Measurements from ENCODE around the gene APLF. TPM values are rescaled to one million over a fixed set of nuclear protein-coding genes. Genes with fewer than 3 reads are reported as not detected.
"Not testable (repeated sequence)": the region's sequence is repeated elsewhere in the genome, so short reads cannot be mapped to it uniquely, and the experiment has no call there.

The APLF gene
- total and polyA plus RNA-seq, 2 donors from 2014 or later = 0.95 to 5.9 TPM

- H3K27ac ChIP-seq (ENCODE audit: low read depth in 2 of 2, low read length in 2 of 2) = peak overlapping the region in 1 of 2 donors; percentile 14
- H3K4me3 ChIP-seq (ENCODE audit: low read length in 3 of 3) = peak overlapping the region in 2 of 3 donors; percentile 44 to 69
Measured at GRCh38 chr2:68594674-68595492, 127.5 kb downstream of the APLF start.

GRCh38 chr2:68595493-68595785, 128.1 kb downstream of the APLF start:
- DNase-seq; FAIRE-seq; H3K27me3 ChIP-seq (ENCODE audit: control insufficient read depth, insufficient read depth, low read length); H3K9me3 ChIP-seq (ENCODE audit: control insufficient read depth in 2 of 3, insufficient read depth in 1 of 3, low read length in 3 of 3); H3K36me3 ChIP-seq (ENCODE audit: control insufficient read depth in 2 of 3, insufficient read depth in 3 of 3, low read length in 3 of 3); H3K27ac ChIP-seq (ENCODE audit: low read depth in 2 of 2, low read length in 2 of 2); H3K9ac ChIP-seq (ENCODE audit: low read length in 3 of 3); H3K4me3 ChIP-seq (ENCODE audit: low read length in 3 of 3); H3K4me1 ChIP-seq (ENCODE audit: control insufficient read depth in 2 of 3, insufficient read depth in 2 of 3, low read depth in 1 of 3, low read length in 3 of 3); intact Hi-C loops (cut with DNase I): not testable (repeated sequence)

More at GRCh38 chr2:68594674-68595492, 127.5 kb downstream of the APLF start:
- Histone ChIP-seq H3K9ac (ENCODE audit: low read length in 3 of 3) (no peak overlapping the region), H3K27me3 (ENCODE audit: control insufficient read depth, insufficient read depth, low read length) (no peaks in the 10 kb centered on the region), H3K9me3 (ENCODE audit: control insufficient read depth in 2 of 3, insufficient read depth in 1 of 3, low read length in 3 of 3) (no peaks in the 10 kb centered on the region), H3K4me1 (ENCODE audit: control insufficient read depth in 2 of 3, insufficient read depth in 2 of 3, low read depth in 1 of 3, low read length in 3 of 3) (peaks cover 0 to 4% (median 0%) of the 10 kb centered on the region in 3 donors), H3K36me3 (ENCODE audit: control insufficient read depth in 2 of 3, insufficient read depth in 3 of 3, low read length in 3 of 3) (no peaks in the 10 kb centered on the region)
- peak; percentile 71 for TF ChIP-seq CTCF (IDR thresholded peaks at IDR 0.05; ENCODE audit: borderline replicate concordance, extremely low read depth, insufficient read depth)
- intact Hi-C loops (cut with DNase I) = no loop called here
- peak; percentile 50 for FAIRE-seq
- peak in 3 of 5 donors; percentile 29 to 43 (median 41) for DNase-seq

- intact Hi-C loops (cut with DNase I); H3K4me1 ChIP-seq (ENCODE audit: control insufficient read depth in 2 of 3, insufficient read depth in 2 of 3, low read depth in 1 of 3, low read length in 3 of 3); DNase-seq; H3K4me3 ChIP-seq (ENCODE audit: low read length in 3 of 3); FAIRE-seq; H3K36me3 ChIP-seq (ENCODE audit: control insufficient read depth in 2 of 3, insufficient read depth in 3 of 3, low read length in 3 of 3); H3K9me3 ChIP-seq (ENCODE audit: control insufficient read depth in 2 of 3, insufficient read depth in 1 of 3, low read length in 3 of 3); H3K27ac ChIP-seq (ENCODE audit: low read depth in 2 of 2, low read length in 2 of 2); H3K9ac ChIP-seq (ENCODE audit: low read length in 3 of 3); H3K27me3 ChIP-seq (ENCODE audit: control insufficient read depth, insufficient read depth, low read length): not testable (repeated sequence)
Measured at GRCh38 chr2:68600495-68600894, 133.1 kb downstream of the APLF start.

GRCh38 chr2:68603059-68603458, 135.7 kb downstream of the APLF start:
- H3K4me3 ChIP-seq (ENCODE audit: low read length in 3 of 3) = no peak overlapping the region
- no peak for TF ChIP-seq CTCF (IDR thresholded peaks at IDR 0.05; ENCODE audit: borderline replicate concordance, extremely low read depth, insufficient read depth)
- no peak for DNase-seq
- no peaks in the 10 kb centered on the region for H3K27me3 ChIP-seq (ENCODE audit: control insufficient read depth, insufficient read depth, low read length)
- H3K9me3 ChIP-seq (ENCODE audit: control insufficient read depth in 2 of 3, insufficient read depth in 1 of 3, low read length in 3 of 3) = peaks cover 0 to 11% (median 0%) of the 10 kb centered on the region in 3 donors
- no peak overlapping the region for H3K27ac ChIP-seq (ENCODE audit: low read depth in 2 of 2, low read length in 2 of 2)
- H3K36me3 ChIP-seq (ENCODE audit: control insufficient read depth in 2 of 3, insufficient read depth in 3 of 3, low read length in 3 of 3) = no peaks in the 10 kb centered on the region
- FAIRE-seq = no peak
- H3K9ac ChIP-seq (ENCODE audit: low read length in 3 of 3) = no peak overlapping the region
- no peaks in the 10 kb centered on the region for H3K4me1 ChIP-seq (ENCODE audit: control insufficient read depth in 2 of 3, insufficient read depth in 2 of 3, low read depth in 1 of 3, low read length in 3 of 3)
- intact Hi-C loops (cut with DNase I) = no loop called here
